Kidney (tissue), 14 donors: ENCODE measurements around the gene TENM4. TPM values are rescaled to one million over a fixed set of nuclear protein-coding genes. Genes with fewer than 3 reads are reported as not detected.

Source experiments
- DNase-seq, 5 donors: peaks; one replicate each; pipeline ENCODE4 v3.0.0-alpha.2; 2013 to 2020
- FAIRE-seq: peaks from 2 replicates; lab custom pipeline; 2012; peaks lifted over from hg19 to GRCh38; lab: Jason Lieb, UNC
- H3K27ac ChIP-seq, 2 donors: one replicate each; pipeline ENCODE4 v1.7.0; 2013; ENCODE audit warnings: low read depth in 2 of 2, low read length in 2 of 2, inconsistent platforms in 1 of 2
- H3K27me3 ChIP-seq: one replicate; pipeline ENCODE4 v1.7.1; 2013; ENCODE audit warnings: low read length, inconsistent platforms; ENCODE audit not compliant: control insufficient read depth, insufficient read depth
- H3K36me3 ChIP-seq, 3 donors: one replicate each; pipeline versions ENCODE4 v1.7.0 to v1.7.1; 2013; ENCODE audit warnings: low read length in 3 of 3, control low read depth in 1 of 3, inconsistent platforms in 1 of 3; ENCODE audit not compliant: insufficient read depth in 3 of 3, control insufficient read depth in 2 of 3
- H3K4me1 ChIP-seq, 3 donors: one replicate each; pipeline versions ENCODE4 v1.7.0 to v1.7.1; 2013; ENCODE audit warnings: low read length in 3 of 3, inconsistent platforms in 1 of 3, low read depth in 1 of 3; ENCODE audit not compliant: control insufficient read depth in 2 of 3, insufficient read depth in 2 of 3
- H3K4me3 ChIP-seq, 3 donors: one replicate each; pipeline versions ENCODE4 v1.7.0 to v1.8.1; 2013; ENCODE audit warnings: low read length in 3 of 3, control low read depth in 1 of 3, inconsistent platforms in 1 of 3
- H3K9ac ChIP-seq, 3 donors: one replicate each; pipeline versions ENCODE4 v1.7.0 to v1.7.1; 2013; ENCODE audit warnings: low read length in 3 of 3, control low read depth in 1 of 3, inconsistent platforms in 1 of 3
- H3K9me3 ChIP-seq, 3 donors: one replicate each; pipeline versions ENCODE4 v1.7.0 to v1.7.1; 2013; ENCODE audit warnings: low read length in 3 of 3, control low read depth in 1 of 3, inconsistent platforms in 1 of 3; ENCODE audit not compliant: control insufficient read depth in 2 of 3, insufficient read depth in 1 of 3
- CTCF ChIP-seq: IDR thresholded peaks from 3 replicates; pipeline ENCODE4 v1.5.1; 2012; ENCODE audit warnings: mild to moderate bottlenecking, moderate library complexity, borderline replicate concordance; ENCODE audit not compliant: insufficient read depth; ENCODE audit errors: extremely low read depth
- intact Hi-C: fragments of 100-400 bp; cut with DNase I; formaldehyde crosslinking; loops from one replicate; pipeline ENCODE4 v1.11.1; 2022
- polyA plus RNA-seq: library from polyadenylated mRNA; stranded (reverse); fragments of 350-450 nt; fragmentation: Illumina TruSeq; extraction: RNeasy Lipid Tissue Mini Kit (QIAGEN cat#74804); gene quantifications from one replicate; pipeline ENCODE4 v1.2.3, GENCODE V29; 2014; ENCODE audit warnings: low read depth, low replicate concordance; ENCODE audit not compliant: insufficient read depth
- total RNA-seq: library from RNA; stranded (reverse); fragmentation: NEBNext Ultra II Directional; extraction: Animal tissue kit (Norgen Biotek cat#: 25700); gene quantifications from one replicate; pipeline ENCODE4 v1.2.1, GENCODE V29; 2021
- donor health status: control.
- donor health status: control.
- donor health status: control.
- donor health status: control.
- donor health status: control.
- donor health status: DM: yes; HTN: yes; CAD: no.
- donor health status: Normal renal cell carcinoma (clear cell type).

Gene TENM4
- total and polyA plus RNA-seq, 2 donors from 2014 or later = 0.34 to 31.0 TPM

DNA sequence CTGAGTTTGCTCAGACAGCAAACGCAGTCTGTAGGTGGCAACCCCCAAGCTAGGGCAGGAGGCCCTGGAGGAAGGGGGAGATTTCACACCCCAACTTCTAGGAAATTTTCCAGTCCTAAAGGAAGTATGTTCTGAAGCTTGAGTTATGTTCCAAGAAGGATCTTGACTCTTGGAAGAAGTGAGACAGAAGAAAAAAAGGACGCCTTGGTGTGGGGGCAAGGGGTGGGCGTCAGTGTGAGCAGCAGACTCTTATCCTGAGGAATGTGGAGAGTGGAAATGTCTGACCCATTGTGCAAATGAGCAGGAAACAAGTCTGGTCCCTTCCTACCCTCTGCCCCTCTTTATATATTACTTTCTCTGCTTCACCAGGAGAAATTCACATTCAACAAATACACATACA, 497.7 kb downstream of the TENM4 start:
- H3K36me3 ChIP-seq = no peaks in the 10 kb centered on the region
- FAIRE-seq (no peak), DNase-seq (peak in 1 of 5 donors; percentile 55)
- H3K9me3 ChIP-seq = no peaks in the 10 kb centered on the region
- H3K27ac ChIP-seq = no peak overlapping the region
- no peak for TF ChIP-seq CTCF
- H3K9ac ChIP-seq = no peak overlapping the region
- intact Hi-C loops = no loop called here
- H3K4me1 ChIP-seq = peaks cover 0 to 5% (median 0%) of the 10 kb centered on the region in 3 donors
- no peak overlapping the region for H3K4me3 ChIP-seq
- no peaks in the 10 kb centered on the region for H3K27me3 ChIP-seq

DNA sequence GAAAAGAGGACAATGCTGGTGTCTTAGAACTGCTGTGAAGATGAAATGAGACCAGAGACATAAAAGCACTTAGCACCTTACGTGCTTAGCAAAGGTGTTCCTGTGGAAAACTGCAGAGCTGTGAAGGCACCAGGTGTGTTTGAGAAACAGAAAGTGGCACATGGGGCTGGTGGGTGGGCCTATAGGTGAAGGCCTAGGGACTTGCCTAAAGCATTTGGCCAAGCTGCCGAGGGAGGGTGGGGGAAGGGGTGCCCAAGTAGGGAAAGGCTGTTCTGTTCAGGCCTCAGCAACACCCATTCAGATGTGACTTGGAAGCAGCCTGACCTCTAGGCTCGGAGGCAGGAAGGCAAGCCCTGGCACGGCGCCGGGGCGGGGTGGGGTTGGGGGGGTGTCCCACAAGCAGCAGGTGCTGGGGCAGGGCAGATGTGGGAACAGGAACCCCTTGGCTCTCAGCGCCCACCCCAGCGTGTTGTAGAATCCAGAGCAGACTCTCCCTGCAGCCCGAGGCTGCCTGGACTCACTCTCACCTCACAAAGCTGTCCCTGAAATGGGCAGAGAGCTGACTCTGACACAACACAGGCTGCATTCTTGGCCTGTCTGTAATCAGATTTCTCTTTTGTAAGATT, 499.5 kb downstream of the TENM4 start:
- intact Hi-C loops = no loop called here
- Histone ChIP-seq H3K27me3 (no peaks in the 10 kb centered on the region), H3K4me3 (no peak overlapping the region), H3K36me3 (no peaks in the 10 kb centered on the region), H3K4me1 (peaks cover 0 to 5% (median 0%) of the 10 kb centered on the region in 3 donors), H3K9me3 (no peaks in the 10 kb centered on the region), H3K27ac (no peak overlapping the region), H3K9ac (no peak overlapping the region)
- FAIRE-seq (no peak), DNase-seq (peak in 2 of 5 donors; percentile 73 to 80)
- TF ChIP-seq CTCF = no peak

DNA sequence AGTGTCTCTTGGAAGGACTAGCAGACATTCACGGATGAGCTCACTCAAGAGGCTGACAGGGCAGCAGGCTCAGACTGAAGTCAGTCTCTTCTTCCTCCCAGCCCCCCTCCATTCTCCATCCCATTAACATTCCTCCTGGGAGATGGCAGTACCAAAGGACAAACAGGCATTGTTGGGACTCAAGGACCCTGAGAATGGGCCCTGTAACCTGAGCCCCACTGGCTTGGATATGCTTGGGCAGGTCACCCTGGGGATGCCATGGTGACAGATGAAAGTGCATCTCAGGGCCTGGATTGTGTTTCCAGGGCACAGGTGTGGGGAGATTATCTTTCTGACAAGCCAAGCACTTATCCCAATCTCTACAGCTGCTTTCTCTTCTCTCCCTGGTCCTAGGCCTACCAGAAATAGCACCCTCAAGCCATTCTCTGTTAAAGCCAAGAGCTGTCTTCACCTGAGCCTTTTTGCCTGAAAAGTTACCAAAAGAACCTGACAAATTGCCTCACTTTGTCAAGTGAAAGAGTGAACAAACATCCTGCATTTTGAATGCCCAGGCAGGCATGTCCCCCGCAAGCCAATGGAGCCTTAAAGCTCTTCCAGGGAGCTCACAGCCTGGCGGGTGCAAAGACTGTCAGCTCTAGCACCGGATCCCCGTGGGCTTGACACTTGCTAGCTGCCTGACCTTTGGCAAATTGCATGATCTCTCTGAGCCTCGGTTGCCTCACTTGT, 500.2 kb downstream of the TENM4 start:
- FAIRE-seq (no peak), DNase-seq (peak in 4 of 5 donors; percentile 90 to 95 (median 92))
- peaks cover 0 to 5% (median 0%) of the 10 kb centered on the region in 3 donors for H3K4me1 ChIP-seq
- no peaks in the 10 kb centered on the region for H3K27me3 ChIP-seq
- no peaks in the 10 kb centered on the region for H3K9me3 ChIP-seq
- no peaks in the 10 kb centered on the region for H3K36me3 ChIP-seq
- no peak overlapping the region for H3K4me3 ChIP-seq
- no peak for TF ChIP-seq CTCF
- H3K27ac ChIP-seq = no peak overlapping the region
- intact Hi-C loops = no loop called here
- H3K9ac ChIP-seq = no peak overlapping the region
